HepG2 (cell line): ENCODE data around the gene BIRC3. TPM values are rescaled to one million over a fixed set of nuclear protein-coding genes. Genes with fewer than 3 reads are reported as not detected.

Source experiments
- CREB1 ChIP-seq, 2 experiments: fragments of 450-650 bp in 1 of 2; IDR thresholded peaks; 2 replicates each; pipeline ENCODE4 v1.6.1; 2016 to 2017; ENCODE audit warnings: control low read depth in 1 of 2, mild to moderate bottlenecking in 1 of 2, missing compliant biosample characterization in 1 of 2, missing genetic modification characterization in 1 of 2
- EEA1 ChIP-seq: sonication (generic); formaldehyde crosslinking; IDR thresholded peaks from 2 replicates; pipeline ENCODE4 v1.5.1; 2020; ENCODE audit warnings: mild to moderate bottlenecking, missing genetic modification reagents, borderline replicate concordance
- NR1H2 ChIP-seq: sonication (generic); formaldehyde crosslinking; IDR thresholded peaks from 2 replicates; pipeline ENCODE4 v1.8.1; 2022; ENCODE audit warnings: low read depth, missing genetic modification reagents, borderline replicate concordance
- ZNF121 ChIP-seq: sonication (generic); formaldehyde crosslinking; IDR thresholded peaks from 2 replicates; pipeline ENCODE4 v1.5.0; 2020; ENCODE audit warnings: mild to moderate bottlenecking, missing genetic modification reagents
- ZNF30 ChIP-seq: sonication (generic); formaldehyde crosslinking; IDR thresholded peaks from 2 replicates; pipeline ENCODE4 v1.5.0; 2020; ENCODE audit warnings: mild to moderate bottlenecking, missing genetic modification reagents
- ZNF318 ChIP-seq: sonication (generic); formaldehyde crosslinking; IDR thresholded peaks from 2 replicates; pipeline ENCODE4 v1.4.0; 2020; ENCODE audit warnings: mild to moderate bottlenecking, missing genetic modification reagents
- ZNF605 ChIP-seq: sonication (generic); formaldehyde crosslinking; IDR thresholded peaks from 2 replicates; pipeline ENCODE4 v1.8.0; 2022; ENCODE audit warnings: mild to moderate bottlenecking, missing genetic modification reagents
- ZUFSP ChIP-seq: sonication (generic); formaldehyde crosslinking; IDR thresholded peaks from 2 replicates; pipeline ENCODE4 v1.9.0; 2021; ENCODE audit warnings: missing genetic modification reagents, mild to moderate bottlenecking, borderline replicate concordance
- polyA plus RNA-seq, 8 experiments: library from polyadenylated mRNA; depleted of rRNA in 3 of 8; stranded (reverse) in 7 of 8; unstranded in 1 of 8; fragments of >200 nt; fragmentation: Illumina TruSeq in 4 of 8; extraction: Trizol in 4 of 8; gene quantifications; 2 replicates each; pipeline versions ENCODE4 v1.2.1 to v1.2.3, GENCODE V29; 2011 to 2016; ENCODE audit warnings: low read depth in 4 of 8, missing spikeins in 1 of 8, mixed read lengths in 1 of 8; ENCODE audit not compliant: insufficient read depth in 1 of 8
- total RNA-seq, 5 experiments: library from RNA; depleted of rRNA; stranded (reverse); fragments of >200 nt; fragmentation: Illumina TruSeq; extraction: Trizol; gene quantifications; 2 replicates each; pipeline ENCODE4 v1.2.3, GENCODE V29; 2016; ENCODE audit warnings: low read depth in 1 of 5
- TF ChIP-seq, protein P1 (sequence below), 2 experiments: fragments of 450-650 bp in 1 of 2; sonication (generic) in 1 of 2; formaldehyde crosslinking; IDR thresholded peaks; 2 replicates each; pipeline versions ENCODE4 v1.5.0 to v1.8.0; 2020 to 2022; ENCODE audit warnings: mild to moderate bottlenecking in 1 of 2, missing genetic modification reagents in 1 of 2
- TF ChIP-seq, protein P2 (sequence below): sonication (generic); formaldehyde crosslinking; IDR thresholded peaks from 2 replicates; pipeline ENCODE4 v1.9.0; 2021; ENCODE audit warnings: missing genetic modification reagents, mild to moderate bottlenecking, borderline replicate concordance
- TF ChIP-seq, protein P3 (sequence below): sonication (generic); formaldehyde crosslinking; IDR thresholded peaks from 2 replicates; pipeline ENCODE4 v1.9.0; 2021; ENCODE audit warnings: missing genetic modification reagents, borderline replicate concordance
- TF ChIP-seq, protein P4 (sequence below): sonication (generic); formaldehyde crosslinking; IDR thresholded peaks from 2 replicates; pipeline ENCODE4 v1.4.0; 2020; ENCODE audit warnings: missing genetic modification reagents, borderline replicate concordance

The BIRC3 gene
- total and polyA plus RNA-seq, 2 of the 13 experiments (the other 11 are each of a cell fraction or from before 2014, with no cell fraction given), result 0.41 to 4.2 TPM

DNA sequence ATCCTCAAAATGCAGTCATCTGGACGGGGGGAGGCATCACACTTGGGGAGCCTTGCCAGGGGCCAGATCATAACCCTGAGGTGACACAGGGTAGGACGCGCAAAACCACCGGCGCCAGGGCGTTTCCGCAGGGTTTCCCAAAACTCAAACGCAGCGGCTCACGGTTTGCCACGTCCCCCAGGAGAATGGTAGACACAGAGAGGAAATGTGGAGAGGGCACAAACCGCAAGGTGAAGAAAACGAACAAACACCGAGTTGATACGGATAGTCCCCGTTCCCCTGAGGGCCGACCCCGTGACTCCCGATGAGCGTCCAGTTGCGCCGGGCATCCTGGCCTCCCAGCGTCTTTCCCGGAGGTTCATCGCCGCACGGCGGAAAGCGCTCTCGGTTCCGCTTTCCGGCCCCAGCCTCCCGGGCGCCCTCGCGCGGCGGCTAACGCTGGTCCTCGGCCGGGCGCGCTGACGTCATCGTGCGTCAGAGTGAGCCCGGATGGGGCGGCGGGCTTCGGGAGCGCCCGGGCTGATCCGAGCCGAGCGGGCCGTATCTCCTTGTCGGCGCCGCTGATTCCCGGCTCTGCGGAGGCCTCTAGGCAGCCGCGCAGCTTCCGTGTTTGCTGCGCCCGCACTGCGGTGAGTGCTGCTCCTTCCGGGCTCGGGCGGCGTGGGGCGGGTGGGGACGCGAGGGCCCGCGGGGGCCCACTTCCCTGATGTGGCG is 29.6 kb downstream of the BIRC3 start, which contains the start of gene BIRC2 (continued):
- TF ChIP-seq ZNF30 (CRISPR knock-in tag), result no peak
- TF ChIP-seq, protein P1, sequence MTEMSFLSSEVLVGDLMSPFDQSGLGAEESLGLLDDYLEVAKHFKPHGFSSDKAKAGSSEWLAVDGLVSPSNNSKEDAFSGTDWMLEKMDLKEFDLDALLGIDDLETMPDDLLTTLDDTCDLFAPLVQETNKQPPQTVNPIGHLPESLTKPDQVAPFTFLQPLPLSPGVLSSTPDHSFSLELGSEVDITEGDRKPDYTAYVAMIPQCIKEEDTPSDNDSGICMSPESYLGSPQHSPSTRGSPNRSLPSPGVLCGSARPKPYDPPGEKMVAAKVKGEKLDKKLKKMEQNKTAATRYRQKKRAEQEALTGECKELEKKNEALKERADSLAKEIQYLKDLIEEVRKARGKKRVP (CRISPR knock-in tag; IDR thresholded peaks at IDR 0.05), result peak in 1 of 2 experiments; percentile 68; a peak in 1 of 4 replicates
- 0 out of 2 replicates have a peak, but pooled peaks have one; percentile 74 for TF ChIP-seq ZNF318 (CRISPR knock-in tag)
- TF ChIP-seq, protein P2, sequence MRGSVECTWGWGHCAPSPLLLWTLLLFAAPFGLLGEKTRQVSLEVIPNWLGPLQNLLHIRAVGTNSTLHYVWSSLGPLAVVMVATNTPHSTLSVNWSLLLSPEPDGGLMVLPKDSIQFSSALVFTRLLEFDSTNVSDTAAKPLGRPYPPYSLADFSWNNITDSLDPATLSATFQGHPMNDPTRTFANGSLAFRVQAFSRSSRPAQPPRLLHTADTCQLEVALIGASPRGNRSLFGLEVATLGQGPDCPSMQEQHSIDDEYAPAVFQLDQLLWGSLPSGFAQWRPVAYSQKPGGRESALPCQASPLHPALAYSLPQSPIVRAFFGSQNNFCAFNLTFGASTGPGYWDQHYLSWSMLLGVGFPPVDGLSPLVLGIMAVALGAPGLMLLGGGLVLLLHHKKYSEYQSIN, result no peak; the same call in 1 of the 2 replicates
- peak; percentile 99 for TF ChIP-seq CREB1 (IDR thresholded peaks at IDR 0.05)
- TF ChIP-seq CREB1 (CRISPR knock-in tag; IDR thresholded peaks at IDR 0.05), result peak; percentile 89
- TF ChIP-seq, protein P3, sequence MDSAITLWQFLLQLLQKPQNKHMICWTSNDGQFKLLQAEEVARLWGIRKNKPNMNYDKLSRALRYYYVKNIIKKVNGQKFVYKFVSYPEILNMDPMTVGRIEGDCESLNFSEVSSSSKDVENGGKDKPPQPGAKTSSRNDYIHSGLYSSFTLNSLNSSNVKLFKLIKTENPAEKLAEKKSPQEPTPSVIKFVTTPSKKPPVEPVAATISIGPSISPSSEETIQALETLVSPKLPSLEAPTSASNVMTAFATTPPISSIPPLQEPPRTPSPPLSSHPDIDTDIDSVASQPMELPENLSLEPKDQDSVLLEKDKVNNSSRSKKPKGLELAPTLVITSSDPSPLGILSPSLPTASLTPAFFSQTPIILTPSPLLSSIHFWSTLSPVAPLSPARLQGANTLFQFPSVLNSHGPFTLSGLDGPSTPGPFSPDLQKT (CRISPR knock-in tag), result peak; percentile 55; the same call in 1 of the 2 replicates
- TF ChIP-seq ZUFSP (CRISPR knock-in tag), result no peak
- TF ChIP-seq ZNF121, result 0 out of 2 replicates have a peak, but pooled peaks have one; percentile 42
- TF ChIP-seq, protein P4, sequence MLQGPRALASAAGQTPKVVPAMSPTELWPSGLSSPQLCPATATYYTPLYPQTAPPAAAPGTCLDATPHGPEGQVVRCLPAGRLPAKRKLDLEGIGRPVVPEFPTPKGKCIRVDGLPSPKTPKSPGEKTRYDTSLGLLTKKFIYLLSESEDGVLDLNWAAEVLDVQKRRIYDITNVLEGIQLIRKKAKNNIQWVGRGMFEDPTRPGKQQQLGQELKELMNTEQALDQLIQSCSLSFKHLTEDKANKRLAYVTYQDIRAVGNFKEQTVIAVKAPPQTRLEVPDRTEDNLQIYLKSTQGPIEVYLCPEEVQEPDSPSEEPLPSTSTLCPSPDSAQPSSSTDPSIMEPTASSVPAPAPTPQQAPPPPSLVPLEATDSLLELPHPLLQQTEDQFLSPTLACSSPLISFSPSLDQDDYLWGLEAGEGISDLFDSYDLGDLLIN (CRISPR knock-in tag), result no peak
- no peak for TF ChIP-seq NR1H2 (CRISPR knock-in tag)
- TF ChIP-seq ZNF605 (CRISPR knock-in tag), result peak; percentile 95; the same call in 1 of the 2 replicates
- peak; percentile 38; the same call in 1 of the 2 replicates for TF ChIP-seq EEA1 (CRISPR knock-in tag)
